HG03045 (cell line): ENCODE measurements around the gene IGFBP4.
"Not testable (repeated sequence)": the region's sequence is repeated elsewhere in the genome, so short reads cannot be mapped to it uniquely, and the experiment has no call there.

Experiments
- ATAC-seq: cut with Tn5 transposase; IDR thresholded peaks from one replicate; pipeline ENCODE4 v1.9.1; 2021; ENCODE audit warnings: mild to moderate bottlenecking, moderate library complexity; ENCODE audit not compliant: unreplicated experiment

Gene IGFBP4

DNA sequence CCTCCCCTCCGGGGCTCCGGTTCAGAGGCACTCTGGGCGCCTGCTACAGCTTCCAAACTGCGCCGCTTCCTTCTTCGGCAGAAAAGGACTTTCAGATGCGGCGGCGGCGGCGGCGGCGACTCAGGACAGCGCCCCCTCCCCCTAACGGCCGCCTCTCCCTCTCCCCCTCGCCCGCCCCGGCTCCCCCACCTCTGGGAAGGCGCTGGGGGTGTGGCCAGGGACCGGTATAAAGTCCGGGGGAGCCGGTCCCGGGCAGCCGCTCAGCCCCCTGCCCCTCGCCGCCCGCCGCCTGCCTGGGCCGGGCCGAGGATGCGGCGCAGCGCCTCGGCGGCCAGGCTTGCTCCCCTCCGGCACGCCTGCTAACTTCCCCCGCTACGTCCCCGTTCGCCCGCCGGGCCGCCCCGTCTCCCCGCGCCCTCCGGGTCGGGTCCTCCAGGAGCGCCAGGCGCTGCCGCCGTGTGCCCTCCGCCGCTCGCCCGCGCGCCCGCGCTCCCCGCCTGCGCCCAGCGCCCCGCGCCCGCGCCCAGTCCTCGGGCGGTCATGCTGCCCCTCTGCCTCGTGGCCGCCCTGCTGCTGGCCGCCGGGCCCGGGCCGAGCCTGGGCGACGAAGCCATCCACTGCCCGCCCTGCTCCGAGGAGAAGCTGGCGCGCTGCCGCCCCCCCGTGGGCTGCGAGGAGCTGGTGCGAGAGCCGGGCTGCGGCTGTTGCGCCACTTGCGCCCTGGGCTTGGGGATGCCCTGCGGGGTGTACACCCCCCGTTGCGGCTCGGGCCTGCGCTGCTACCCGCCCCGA lies at the start of gene IGFBP4:
TSS of gene IGFBP4 (plus strand) at position 255 of the 792 bp plus-strand sequence. CDS start at position 541, 286 bp downstream.
- ATAC-seq: no peak

DNA sequence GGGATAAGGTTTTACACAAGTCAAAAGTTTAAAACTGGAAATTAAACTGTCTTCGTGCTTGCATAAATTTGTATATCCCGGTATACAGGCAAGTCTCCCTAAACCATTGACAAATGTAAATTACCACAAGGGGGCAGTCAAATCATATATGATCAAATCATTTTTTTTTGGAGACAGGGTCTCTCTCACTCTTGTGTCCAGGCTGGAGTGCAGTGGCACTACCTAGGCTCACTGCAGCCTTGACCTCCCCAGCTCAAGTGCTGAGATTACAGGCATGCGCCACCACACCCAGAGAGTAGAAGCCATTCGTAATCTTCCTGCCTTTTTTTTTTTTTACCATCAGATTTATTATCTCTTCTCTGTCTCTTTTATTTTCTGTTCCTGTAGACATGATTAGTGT lies 44.1 kb upstream of the IGFBP4 start:
- ATAC-seq: no peak

DNA sequence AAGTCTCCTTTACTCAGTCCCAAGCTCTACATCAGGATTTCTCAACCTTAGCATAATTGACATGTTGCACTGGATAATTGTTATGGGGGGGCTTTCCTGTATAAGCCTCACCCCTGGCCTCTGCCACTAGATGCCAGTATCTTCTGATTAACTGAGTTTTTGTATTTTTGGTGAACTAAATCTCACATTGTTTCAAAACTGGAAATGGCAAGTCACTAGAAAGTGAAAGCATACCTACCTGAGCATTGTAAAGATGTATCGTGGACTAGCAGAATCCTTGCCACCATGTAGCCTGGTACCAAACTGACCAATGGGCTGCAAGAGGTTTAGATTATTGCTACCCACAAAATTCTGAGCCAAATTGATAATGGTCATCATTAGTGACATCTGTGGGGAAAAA lies 40.6 kb upstream of the IGFBP4 start:
- ATAC-seq: no peak

DNA sequence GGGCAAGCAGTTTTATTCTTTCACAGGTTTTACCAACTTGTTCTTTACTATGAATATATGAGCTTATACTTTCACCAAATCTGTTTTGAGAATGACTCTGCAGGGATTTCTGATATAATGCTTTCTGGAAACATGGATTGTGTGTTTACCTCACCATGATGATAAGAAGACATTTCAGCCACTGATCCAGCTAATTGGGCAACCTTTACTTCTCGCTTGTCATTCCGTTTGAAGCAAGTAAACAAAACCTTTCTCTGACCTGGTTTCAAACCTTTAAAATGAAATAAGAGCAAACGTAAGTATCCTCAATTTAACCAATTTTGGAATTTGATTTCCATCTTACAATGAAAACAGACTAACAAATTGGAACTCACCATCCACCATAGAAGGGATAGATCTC lies 39.2 kb upstream of the IGFBP4 start:
- ATAC-seq: no peak

DNA sequence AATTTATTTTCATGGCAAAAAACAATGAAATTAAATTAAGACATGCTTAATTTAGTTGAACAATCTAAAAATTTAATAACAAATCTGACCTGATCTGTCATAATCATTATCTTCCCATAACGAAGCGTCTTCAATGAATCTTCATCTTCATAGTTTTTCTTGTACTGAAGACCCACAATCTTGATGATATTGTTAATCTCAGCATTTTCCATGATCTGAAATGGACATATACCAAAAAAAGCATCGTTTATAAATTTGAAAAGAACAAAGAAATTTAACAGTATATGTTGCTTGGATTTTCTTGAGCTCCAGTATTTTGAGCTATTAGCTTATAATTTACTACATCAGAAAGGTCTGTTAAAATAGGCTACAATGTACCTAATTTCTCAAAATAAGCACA lies 35.8 kb upstream of the IGFBP4 start:
- no peak for ATAC-seq

DNA sequence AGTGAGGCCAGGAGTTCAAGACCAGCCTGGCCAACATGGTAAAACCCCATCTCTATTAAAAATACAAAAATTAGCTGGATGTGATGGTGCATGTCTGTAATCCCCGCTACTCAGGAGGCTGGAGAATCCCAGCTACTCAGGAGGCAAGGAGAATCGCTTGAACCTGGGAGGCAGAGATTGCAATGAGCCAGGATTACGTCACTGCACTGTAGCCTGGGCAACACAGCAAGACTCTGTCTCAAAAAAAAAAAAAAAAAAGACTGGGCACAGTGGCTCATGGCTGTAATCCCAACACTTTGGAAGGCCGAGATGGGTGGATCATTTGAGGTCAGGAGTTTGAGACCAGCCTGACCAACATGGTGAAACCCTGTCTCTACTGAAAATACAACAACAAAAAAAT lies 33.7 kb upstream of the IGFBP4 start:
- ATAC-seq: not testable (repeated sequence)

DNA sequence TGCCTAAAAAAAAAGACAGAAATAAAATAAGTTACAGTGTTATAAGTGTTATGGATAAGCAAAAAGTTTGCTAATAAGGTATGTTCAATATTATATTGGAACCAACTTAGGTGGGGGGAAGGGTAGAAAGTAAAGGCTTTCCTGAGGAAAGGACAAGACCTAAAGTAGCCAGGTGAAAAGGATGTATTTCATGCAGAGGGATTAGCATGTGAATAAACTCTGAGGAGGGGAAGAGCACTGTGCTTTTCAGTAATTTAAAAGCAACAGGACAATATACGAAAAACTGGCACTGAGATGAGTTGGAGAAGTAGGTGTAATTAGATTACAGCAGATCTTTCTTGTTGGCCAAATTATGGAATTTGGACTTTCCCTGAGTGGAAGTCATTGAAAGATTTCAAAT lies 33.2 kb upstream of the IGFBP4 start:
- no peak for ATAC-seq

DNA sequence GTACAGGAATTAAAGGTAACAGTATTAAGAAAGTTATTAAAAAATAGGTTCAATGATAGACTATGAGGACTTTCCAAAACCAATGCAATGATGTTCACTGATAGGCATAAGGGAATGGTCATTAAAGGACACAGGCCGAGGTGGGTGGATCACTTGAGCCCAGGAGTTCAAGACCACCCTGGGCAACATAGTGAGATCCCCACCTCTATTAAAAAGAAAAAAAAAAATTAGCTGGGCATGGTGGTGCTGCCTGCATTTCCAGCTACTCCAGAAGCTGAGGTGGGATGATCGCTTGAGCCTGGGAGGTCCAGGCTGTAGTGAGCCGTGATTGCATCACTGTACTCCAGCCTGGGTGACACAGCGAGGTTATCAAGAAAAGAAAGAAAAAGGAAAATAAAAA lies 31.4 kb upstream of the IGFBP4 start:
- no peak for ATAC-seq

DNA sequence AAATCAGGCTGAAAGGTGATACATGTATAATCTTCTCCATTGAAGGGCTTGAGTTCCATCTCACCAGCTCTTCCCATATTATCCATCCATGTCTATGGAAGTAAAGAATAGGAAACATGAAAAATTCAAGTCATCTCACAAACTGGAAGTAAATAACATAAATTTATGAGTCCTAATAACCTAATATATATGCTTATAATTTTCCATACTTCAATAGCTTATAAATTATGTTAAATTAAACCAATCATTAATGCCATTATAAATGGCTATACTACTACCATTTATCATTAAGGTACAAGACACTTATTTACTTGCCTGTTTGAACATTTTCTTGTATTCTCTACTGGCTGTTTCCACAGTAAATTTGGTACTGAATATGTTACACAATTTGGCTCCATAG lies 30.4 kb upstream of the IGFBP4 start:
- no peak for ATAC-seq

DNA sequence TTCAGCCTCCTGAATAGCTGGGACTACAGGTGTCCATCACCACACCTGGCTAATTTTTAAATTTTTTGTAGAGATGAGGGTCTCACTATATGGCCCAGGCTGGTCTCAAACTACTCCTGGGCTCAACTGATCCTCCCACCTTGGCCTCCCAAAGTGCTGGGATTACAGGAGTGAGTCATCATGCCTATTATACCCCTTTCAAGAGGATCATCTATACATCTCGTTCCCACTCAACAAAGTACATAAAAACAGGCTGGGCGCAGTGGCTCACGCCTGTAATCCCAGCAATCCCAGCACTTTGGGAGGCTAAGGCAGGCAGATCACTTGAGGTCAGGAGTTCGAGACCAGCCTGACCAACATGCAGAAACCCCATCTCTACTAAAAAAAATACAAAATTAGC lies 28.9 kb upstream of the IGFBP4 start:
- not testable (repeated sequence) for ATAC-seq

DNA sequence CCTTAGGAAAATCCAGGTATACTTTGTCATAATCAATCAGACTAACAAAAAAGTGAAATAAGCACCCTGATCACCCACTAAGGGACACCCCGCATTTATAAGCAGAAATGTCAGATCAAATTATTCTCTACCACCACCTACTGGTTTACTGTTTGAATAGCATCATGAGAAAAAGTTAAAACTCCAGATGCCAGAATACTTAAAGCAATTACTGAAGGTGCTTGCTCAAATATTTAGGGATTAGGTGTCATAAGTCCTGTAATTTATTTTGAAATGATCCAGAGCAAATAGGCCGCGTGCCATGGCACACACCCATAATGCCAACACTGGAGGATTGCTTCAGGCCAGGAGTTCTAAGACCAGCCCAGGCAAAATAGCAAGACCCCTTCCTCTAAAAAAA lies 27.9 kb upstream of the IGFBP4 start:
- ATAC-seq: no peak

DNA sequence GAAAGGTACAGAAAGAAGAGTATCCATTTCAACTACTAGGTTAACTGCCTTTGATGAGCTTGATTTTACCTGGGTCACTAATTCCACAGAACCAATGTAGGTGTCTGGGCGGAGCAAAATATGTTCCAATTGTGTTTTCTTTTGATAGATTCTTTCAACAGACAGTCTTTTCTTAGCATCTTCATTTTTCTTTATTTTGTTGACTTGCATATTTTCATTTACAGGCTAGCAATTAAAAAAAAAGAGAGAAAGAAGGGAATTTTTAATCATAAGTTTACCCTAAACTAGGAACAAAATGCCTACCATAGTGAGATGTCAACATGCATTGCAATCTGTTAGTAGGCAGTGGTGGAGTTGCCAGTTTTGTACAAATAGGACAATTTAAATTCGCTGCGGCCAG lies 26.6 kb upstream of the IGFBP4 start:
- no peak for ATAC-seq

DNA sequence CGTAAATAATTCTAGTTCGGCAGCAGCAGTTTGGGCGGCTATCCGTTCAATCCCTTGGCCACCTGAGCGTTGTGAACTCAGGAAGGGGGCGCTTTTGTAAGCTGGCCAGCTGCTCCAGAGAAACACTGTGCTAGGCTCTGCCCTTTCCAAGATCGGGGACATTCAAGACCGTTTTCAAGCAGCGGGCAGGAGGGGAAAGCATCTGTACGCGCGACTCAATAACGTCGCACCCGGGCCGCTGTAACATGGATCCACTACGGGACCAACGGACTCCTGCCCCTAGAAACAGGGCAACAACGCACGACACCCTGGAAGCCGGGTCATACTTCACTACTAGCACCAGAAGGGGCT lies 26.0 kb upstream of the IGFBP4 start:
- peak; percentile 10 for ATAC-seq

DNA sequence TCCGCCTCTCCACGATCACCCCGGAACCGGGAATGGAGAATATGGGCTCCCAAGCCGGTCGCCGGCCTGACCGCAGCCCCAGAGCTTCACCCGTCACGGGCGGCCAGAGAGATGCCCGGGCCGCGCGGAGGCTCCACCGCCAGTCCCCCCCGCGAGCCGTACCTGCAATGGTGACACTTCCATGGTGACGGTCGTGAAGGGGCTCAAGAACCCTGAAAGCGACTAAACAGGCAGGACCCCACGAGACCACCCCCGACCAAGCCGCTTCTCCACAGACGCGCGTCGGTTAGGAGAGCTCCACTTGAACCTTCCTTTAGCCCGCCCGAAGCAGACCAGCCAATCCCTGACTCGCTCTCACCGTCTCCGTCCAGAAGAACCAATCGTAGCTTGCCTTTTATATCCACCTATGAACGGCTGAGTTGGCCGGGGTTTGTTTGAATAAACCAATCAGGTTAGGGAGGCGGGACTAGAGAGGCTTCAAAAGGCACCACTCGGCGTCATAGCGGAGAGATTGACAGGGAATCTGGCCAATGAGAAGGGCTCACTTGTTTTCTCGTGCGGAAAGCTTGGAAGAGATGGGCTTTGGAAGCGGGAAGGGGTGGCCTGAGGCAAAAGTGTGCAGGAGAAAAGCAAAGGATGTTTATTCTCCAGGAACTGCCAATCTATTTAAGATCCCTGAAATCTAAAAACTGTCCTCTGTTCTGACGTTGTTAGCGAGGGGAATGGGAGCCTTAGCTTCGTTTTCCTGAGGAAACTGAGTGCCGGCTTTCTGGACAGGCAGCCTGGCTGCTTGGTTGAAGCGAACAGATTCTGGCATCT lies 25.4 kb upstream of the IGFBP4 start, which contains the start of gene TOP2A:
TSS of gene TOP2A (minus strand) at position 288 of the 819 bp plus-strand sequence. CDS start at position 183, 105 bp downstream.
- ATAC-seq: peak; percentile 96

DNA sequence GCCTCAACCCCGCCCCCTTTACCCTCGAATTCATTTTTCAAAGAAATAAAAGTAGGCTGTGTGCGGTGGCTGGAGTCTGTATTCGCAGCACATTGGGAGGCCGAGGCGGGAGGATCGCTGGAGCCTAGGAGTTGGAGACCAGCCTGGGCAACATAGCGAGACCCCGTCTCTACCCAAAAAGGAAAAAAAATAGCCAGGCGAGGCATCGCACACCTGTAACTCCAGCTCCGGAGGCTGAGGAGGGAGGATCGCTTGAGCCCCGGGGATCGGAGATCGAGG lies 24.9 kb upstream of the IGFBP4 start:
- no peak for ATAC-seq

DNA sequence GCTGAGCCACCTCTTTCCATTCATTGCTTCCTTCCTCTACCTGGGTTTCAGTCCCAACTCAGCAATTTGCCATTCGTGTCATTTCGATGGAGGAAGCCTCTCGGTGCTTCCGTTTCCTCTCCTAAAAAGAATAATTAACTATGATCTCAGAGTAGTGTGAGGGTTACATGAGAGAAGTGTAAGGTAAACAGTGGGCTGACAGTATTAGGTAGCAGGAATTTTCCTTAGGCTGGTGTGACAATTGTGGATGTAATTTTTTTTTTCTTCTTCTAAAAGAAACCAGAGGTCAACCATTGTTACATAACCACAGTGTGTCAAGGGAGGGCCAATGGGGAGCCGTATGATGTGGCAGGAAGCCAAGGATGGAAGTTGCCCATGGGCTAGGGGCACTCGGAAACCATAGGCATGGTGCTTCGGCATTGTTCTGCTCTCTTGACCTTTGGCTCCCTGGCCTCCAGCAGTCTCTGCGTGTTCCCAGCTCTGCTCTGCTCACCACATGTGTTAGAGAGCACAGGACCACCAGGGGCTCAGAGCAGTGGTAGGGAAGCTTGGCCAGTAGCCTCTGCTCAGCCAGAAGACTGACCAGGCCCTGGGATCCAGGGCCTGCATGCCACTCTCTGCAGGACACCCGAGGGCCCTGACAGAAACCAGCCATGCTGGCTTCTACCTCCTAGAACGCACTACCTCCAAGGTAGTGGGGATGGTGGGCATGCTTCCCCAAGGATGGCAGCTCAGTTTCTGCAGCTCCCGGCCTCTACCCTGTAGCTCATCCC lies 23.5 kb upstream of the IGFBP4 start:
- ATAC-seq: no peak

DNA sequence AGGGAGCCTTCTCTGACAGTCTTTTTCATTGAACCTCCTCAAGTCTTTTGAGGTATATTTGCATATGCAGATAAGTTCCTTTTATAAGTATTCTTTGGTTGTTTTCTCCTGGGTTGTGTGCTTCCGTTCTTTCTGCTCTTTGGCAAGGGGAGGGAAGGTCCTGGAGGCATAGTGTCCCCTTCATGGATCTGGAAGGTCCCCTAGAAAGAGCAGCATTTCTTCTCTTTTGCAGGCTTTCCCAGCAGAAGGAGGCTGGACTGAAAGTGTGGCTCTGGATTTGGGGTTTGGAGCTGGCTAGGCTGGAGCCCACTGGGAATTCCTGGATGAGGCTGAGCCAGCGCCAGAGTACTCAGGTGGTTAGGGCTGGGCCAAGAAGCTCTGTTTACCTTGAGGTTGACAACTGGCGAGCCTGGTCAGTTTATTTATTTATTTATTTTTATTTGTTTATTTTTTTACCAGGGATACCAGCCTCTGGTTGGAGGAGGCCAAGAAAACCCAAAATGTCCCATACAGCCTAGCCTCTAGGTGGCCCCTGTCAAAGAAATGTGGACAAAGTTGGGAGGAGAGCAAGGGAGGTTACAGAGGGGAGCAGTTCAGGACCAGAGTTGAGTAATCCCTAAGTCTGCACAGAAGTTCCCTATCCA lies 20.1 kb upstream of the IGFBP4 start:
- ATAC-seq: no peak

DNA sequence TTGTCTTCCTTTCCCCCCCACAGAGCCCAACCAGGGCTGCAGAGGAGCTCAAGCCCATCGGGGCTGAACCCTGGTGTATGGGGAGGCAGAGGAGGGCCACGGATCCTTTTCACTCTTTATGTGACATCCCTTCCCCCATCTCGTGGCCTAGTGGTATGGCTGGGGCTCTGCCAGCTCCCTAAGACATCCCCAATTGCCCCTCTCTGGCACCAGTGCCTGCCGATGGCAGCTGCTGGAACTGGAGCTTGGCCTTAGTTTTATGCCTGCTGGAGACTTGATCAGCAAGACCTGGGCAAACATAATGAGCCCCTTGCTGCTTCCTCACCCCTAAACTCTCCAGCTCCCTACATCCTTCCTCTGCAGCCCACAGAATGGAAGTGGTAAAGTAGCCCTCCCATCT lies 17.5 kb upstream of the IGFBP4 start:
- no peak for ATAC-seq

DNA sequence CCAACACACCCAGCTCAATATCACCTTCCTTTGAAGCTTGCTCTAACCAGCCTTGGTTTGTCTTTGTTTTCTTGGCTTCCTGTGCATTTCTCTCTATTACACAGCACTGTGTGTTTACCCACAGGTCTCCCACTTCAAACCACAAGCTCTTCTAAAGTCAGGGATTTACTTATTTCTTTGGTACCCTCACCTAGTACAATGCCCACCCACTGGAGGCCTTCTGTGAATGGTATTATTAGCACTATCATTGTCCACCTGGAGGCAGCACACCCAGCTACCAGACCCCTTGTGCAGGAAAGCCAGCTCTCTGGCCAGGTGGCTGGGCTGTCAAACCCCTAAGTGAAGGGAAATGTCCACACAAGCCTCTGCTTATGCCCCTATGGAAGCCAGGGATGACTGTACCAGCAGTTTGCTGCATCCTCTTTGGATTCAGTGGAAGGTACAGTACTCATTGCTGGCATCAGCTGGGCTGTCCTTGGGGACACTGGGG lies 16.2 kb upstream of the IGFBP4 start:
- no peak for ATAC-seq

DNA sequence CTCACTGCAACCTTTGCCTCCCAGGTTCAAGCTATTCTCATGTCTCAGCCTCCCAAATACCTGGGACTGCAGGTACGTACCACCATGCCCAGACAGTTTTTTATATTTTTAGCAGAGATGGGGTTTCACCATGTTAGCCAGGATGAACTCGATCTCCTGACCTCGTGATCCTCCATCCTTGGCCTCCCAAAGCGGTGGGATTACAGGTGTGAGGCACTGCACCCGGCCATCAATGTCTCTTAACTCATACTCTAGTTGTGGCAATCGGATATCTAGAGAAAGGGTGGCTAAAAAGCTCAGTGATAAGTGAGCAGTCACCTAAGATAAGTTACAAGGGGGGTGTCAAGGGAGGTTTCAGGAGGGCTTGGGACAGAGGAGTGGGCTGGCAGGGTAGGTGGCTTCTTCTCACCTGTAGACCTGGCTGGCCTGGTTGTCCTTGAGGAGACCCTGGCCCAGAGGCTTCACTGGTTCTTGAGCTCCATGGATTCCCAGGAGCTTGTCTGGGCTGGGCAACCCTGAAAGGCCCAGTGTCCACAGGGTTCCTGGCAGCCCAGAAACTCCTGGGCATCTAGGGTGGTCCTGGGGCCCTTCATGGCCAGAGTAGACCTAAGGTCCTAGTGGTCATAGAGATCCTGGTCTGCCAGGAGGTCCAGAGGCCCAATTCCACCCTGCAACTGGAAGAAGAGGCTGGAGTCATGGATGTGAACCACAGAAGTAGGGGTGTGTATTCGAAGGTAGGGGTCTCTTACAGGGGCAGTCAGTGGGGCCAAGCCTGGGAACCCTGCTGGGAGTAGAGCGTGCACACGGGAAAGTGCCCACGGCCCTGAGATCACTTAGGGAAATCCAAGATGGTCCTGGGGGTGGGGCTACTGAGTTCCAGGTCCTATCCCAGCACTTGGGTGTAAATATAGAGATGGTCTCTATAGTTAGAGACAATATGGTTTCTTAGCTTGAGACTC lies 12.7 kb upstream of the IGFBP4 start:
- no peak for ATAC-seq
